ENCODE measurements around the gene NTRK3.

Gene NTRK3

GRCh38 chr15:88257311-88258092, 963 bp upstream of the NTRK3 start:
- DNase-seq, result no peak

GRCh38 chr15:88255484-88256278, 858 bp downstream of the NTRK3 start:
- no peak for DNase-seq

DNA sequence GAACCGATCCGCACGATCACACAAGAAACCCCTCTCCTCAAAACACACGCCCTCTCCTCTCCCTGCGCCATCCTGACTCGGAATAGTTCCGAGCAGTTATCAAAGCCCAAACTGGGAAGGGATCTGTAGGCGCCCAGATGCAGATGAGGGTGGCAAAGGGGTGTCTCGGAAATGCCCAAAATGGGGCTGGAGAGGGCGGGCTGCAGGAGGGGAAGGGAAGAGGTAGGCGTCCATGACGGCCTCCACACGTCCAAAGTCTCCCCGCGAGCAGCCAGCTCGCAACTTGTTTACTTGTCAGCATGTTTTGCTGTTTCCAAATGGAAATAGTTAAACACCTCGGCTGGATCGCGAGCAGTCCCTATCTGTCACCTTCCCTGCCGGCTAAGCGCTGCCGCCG, 1.5 kb downstream of the NTRK3 start:
- DNase-seq, result no peak

DNA sequence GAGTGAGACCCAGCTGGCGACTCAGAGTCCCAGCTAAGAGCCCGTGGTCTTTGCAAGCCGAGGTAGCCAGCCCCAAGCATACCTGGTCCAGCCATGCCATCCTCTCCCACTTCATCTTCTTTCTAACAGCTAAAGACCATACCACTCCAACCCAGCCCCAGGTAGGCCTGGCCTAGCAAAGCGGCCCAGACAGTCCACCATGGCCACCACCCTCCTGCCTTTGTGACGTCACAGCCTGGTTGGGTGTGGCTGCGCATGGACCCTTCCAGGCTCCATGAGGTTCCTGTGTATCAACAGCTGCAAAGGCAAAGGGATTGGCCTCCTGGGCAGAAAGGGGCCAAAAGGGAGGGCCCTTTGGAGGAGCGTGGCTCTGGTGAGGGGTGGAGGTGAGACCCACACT, 4.1 kb downstream of the NTRK3 start:
- DNase-seq, result no peak

DNA sequence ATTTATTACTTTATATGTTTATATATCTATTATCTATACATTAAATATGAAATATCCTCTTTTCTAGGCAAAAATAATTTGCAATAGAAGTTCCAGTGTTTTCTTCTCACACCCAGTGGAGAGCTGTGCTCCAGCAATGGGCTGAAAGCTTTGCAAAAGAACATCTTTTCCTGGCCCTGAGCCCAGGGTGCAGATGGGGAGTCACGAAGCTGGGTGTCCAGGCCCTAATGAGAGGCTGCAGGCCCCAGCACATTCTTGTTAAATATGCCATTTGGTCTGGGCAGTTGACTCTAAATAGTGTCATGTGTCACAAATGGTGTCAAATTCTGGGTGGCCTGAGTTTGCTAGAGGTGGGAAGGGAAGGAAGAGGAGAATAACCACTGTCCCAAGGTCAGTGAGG, 5.7 kb downstream of the NTRK3 start:
- DNase-seq, result no peak

- DNase-seq, result no peak
These were observed 7.3 kb downstream of the NTRK3 start for GRCh38 chr15:88249220-88249619.

DNA sequence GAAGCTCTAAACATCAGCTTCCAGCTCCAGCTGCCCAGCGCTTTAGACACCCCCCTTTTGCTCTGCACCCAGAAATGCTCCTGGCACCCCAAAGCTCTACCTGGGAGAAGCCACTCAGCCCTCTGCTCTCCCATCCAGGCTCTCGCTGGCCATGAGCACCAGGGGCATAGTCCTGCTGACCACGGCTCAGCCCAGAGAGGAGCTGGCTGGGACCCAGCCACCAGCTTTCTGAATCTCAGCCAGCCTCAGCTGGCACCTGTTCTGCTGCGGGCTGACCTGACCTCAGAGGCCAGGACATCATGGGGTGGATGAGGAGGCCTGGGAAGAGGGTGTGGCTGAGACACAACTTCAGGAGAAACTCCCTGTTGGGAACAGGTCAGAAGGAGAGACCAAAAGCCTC, 8.6 kb downstream of the NTRK3 start:
- no peak for DNase-seq

DNA sequence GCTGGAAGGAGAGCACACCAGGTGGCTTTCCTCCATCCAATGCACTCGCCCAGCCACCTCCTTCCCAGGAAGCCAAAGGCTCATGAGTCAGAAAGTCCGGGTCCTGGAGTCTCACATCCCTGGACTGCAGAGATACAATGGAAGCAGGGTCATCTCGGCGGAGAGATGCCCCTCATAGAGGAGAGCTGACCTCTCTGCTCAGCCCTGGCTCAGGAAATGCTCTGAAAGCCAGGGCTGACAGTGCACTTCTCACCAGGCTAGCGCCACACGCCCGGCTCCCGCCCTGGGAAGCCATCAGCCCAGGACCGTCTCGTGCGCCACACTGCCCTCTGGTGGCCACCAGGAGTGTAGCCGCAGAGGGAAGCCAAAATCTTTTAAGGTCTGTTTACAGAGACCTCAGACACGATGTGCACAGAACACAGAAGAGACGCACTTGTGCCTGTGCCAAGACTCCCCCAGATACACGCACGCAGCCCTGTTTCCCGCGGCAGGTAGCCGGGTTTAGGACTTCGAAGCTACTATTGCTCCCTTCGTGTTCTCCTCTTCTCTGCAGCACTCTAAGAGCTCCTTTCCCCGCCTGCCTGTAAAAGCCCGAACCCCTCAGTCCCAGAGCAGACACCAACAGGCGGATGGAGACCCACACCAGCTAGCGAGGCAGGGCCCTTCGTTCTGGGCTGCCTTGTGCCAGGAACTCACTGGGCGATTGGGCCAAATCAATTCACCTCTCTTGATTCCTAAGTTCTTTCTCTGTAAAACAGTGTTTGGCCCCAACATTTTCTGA, 9.7 kb downstream of the NTRK3 start:
- peak; percentile 42 for DNase-seq

DNA sequence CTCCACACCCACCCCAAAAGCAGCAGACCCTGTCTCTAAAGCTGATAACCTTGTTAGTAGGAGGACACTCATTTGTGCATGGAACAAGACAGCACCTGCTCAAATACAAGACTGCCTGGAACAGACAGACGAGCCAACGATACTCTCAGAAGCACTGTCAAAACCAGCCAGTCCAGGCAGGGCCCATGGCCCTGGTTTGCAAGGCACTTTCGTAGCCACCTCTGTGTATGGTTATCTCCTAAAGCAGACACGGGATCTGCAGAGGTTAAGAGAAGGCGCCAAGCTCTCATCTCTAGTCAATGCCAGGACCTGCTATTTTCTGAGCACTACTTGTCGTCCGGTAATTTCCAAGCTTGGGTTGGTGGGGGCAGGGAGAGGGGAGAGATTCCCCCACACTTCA, 10.5 kb downstream of the NTRK3 start:
- DNase-seq, result no peak

DNA sequence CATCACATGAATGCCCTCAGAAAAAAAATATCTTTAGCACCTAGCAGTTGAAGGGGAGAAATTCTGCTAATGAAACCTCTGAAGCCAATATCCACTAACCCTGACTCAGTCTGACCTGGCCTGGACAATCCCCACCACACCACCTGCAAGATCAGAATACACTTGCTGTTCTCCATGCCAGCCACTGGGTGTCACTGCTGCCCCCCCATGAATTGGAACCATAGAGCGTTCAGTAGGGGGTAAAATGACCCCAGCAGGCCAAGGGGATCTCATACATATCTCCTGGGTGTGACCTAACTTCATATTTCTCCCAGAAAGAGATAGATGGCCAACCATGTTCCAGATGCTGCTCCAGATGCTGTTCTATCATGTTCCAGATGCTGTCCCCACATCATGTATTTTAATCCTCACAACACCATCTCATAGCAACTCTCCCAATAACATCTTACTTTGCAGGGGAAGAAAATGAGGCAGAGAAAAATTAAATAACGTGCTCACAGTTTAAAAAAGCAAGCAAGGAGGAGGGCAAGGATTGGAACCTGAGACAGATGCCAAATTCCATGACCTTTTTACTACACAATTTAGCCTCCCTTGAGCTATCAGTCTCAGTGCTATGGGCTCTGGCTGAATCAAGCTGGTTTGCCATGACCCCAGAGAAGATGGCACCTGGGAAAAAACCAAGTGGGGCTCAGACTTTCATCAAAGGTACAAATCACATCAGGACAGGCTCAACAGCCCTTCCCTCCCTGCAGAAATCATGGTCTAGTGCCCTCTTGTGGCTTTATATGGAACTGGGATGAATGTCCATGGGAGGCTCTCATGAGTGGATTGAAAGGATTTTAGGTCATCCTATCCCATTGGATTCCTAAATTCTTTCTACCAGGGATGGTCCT, 12.4 kb downstream of the NTRK3 start:
- no peak for DNase-seq

DNA sequence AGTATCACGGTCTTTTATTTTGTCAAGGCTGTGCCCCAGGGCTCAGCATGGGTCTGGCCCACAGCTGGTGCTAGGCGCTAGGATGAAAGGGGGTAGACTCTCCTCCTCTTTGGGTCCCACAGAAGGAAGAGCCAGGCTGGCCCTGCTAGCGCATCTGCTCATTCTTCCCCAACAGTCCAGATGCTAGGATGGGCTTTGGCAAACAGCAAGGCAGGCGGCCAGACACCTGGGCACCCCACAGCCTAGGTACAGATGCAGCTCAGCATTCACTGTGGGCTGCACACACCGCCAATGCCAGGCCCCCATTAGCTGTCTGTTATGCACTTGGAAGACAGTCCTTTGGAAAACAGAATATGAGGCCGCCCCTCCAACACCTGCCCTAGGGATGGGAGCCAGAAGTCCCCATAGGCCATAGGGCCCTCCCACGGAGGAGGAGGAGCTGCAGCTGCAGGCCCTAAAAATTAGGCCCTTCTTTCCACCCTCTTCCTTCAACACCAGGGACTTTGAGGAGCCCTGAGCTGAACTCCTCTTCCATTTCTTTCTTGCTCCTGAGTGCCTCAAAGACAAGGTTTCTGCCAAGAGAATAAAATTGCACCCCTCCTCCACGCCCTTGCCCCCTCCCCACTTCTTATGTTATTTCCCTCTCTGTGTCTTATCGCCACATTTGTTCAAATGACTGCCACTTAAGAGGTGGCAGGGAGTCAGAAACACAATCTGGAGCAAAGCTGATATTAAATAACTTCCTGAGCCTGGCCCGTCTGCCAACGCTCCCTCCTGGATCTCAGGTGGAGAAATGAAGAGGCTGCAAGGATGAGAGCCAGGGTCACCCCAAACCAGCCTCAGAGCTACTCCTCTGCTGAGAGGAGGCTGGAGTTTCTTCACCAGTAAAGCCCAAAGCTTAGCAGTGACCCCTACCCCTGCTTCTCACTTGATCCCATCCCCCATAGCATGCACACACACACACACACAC, 13.7 kb downstream of the NTRK3 start:
- DNase-seq, result no peak

DNA sequence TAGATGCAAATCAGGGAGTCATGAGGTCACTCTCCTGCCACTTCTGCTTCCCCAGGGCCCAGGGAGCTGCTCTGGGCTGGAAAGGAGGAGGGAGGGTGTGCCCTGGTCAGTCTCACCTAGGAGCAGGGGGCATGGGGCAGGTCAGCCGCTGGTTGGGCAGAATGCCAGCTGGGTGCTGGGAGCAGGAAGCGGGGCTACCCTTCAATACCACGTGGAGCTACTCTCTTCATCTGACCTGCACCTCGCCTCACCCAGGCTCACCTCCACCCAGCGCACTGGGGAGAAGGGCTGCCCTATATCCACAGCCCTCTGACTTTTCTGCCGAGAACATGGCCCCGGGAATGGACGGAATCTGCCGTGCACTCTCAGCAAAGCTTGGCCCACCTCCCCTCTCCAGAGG, 15.1 kb downstream of the NTRK3 start:
- DNase-seq, result no peak

GRCh38 chr15:88241060-88241459, 15.5 kb downstream of the NTRK3 start:
- DNase-seq, result no peak

- DNase-seq, result no peak
These were observed 16.9 kb downstream of the NTRK3 start for GRCh38 chr15:88239594-88239993.

DNA sequence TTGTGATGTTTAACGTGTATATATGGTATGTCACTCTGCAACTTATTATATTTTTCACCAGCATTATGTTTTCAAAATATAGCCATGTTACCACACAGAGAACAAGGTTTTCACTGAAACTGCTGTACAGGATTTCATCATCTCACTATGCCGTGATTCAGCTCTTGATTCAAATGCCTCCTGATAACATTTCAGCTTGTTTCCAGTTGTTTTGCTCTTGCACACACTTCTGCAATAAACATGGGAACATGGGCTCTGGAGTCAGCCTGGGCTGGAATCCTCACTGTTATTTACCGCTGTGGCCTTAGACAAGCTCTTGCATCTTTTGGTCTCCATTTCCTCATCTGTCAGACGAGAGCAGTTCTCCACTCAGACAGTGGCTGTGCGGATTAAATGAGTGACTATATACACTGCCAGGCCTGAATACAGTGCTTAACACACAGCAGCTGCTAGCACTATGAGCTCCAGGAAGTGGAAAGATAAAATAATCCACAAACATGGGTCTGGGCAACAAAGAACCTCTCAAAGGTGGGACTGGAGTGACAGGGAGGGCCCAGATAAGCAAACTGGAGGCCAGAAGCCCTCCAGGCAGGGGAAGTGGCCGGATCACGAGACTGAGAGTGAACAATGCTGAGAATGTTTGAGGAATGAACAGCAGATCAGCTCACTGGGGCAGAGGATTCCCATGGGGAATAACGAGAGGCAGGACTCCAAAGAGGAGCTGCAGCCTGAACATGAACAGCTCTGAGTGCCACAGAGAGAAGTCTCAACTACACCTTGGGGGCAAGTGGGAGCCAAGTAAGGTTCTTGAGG, 17.7 kb downstream of the NTRK3 start:
- no peak for DNase-seq

DNA sequence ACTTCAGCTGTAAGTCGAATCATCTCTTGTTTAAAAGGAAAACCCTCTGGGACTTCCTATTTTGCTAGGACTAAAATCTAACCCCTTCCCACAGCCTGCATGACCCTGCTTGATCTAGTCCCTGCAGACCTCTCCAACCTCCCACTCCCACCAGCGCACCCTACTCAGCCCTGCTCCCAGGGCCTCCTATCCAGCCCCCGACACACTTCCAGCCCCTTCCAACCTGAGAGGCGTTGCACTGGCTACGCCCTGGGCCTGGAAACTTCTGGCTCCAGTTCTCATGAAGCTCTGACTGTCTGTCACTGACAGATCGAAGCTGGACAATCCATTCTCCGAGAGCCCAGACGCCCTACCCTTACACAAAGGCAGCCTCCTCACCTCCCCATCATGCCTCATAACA, 21.8 kb downstream of the NTRK3 start:
- no peak for DNase-seq

- DNase-seq, result no peak
These were observed 22.6 kb downstream of the NTRK3 start for GRCh38 chr15:88233921-88234320.

GRCh38 chr15:88232771-88233201, 23.8 kb downstream of the NTRK3 start:
- no peak for DNase-seq

GRCh38 chr15:88231909-88232644, 24.5 kb downstream of the NTRK3 start:
- DNase-seq, result no peak

DNA sequence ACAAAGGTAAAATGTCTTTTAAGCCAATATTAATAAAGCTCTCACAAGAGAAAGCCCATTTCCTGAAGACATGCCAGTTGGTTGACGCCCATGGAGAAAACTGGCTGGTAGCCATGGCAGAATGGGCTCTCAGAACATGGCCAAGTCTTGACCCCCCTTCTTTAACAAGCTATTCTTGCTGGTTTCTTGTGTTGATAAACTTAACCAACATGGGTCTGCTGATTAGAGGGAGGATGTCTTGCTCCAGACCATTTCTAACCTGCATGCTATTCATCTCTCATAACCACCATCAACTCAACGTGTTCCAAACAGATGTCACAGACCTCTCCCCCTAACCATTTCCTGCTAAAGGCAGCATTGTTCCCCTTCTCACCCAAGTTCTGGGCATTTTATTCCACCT, 25.7 kb downstream of the NTRK3 start:
- DNase-seq, result no peak

Measured in NCI-H1436 (cell line).